Psoas muscle (tissue), 8 donors: Measurements from ENCODE around the gene PCSK2. TPM values are rescaled to one million over a fixed set of nuclear protein-coding genes. Genes with fewer than 3 reads are reported as not detected.

Source experiments
- ATAC-seq, 4 donors: fragments of 200-7000 bp; cut with Tn5 transposase; one replicate each; pipeline ENCODE4 v1.9.1; 2020; ENCODE audit warnings: moderate library complexity in 3 of 4, mild to moderate bottlenecking in 2 of 4
- DNase-seq, 2 donors: peaks; one replicate each; pipeline ENCODE4 v3.0.0-alpha.2; 2020
- H3K27ac ChIP-seq: fragments of 200-600 bp; one replicate; pipeline ENCODE4 v1.8.0; 2022
- H3K27me3 ChIP-seq, 3 donors: fragments of 200-600 bp in 1 of 3; one replicate each; pipeline versions ENCODE4 v1.6.1 to v1.8.0; 2013 to 2022; ENCODE audit warnings: low read length in 2 of 3, mild to moderate bottlenecking in 2 of 3, moderate library complexity in 1 of 3; ENCODE audit not compliant: insufficient read depth in 3 of 3
- H3K36me3 ChIP-seq, 2 donors: fragments of 200-600 bp in 1 of 2; one replicate each; pipeline versions ENCODE4 v1.6.1 to v1.8.0; 2013 to 2022; ENCODE audit warnings: low read depth in 1 of 2, mild to moderate bottlenecking in 1 of 2, moderate library complexity in 1 of 2; ENCODE audit not compliant: insufficient read depth in 1 of 2
- H3K4me1 ChIP-seq: fragments of 200-600 bp; one replicate; pipeline ENCODE4 v1.8.0; 2022
- H3K4me3 ChIP-seq: fragments of 200-600 bp; one replicate; pipeline ENCODE4 v1.8.0; 2022; ENCODE audit warnings: mild to moderate bottlenecking
- H3K9me3 ChIP-seq: fragments of 200-600 bp; one replicate; pipeline ENCODE4 v1.8.0; 2022
- CTCF ChIP-seq: fragments of 200-600 bp; IDR thresholded peaks from one replicate; pipeline ENCODE4 v1.8.0; 2022; ENCODE audit warnings: antibody characterized with exemption
- WGBS, 3 donors: extraction: QIAGEN DNeasy Blood & Tissue Kit; methylation state at CpG; one replicate each; pipeline versions ENCODE4 v1.1.6 to v1.1.7; 2013; 5-methylcytosine and 5-hydroxymethylcytosine counted together
- intact Hi-C, 2 donors: fragments of 100-400 bp; cut with DNase I; formaldehyde crosslinking; loops; one replicate each; pipeline versions ENCODE4 v1.11.0 to v1.14.2; 2022
- polyA plus RNA-seq, 3 donors: library from polyadenylated mRNA; stranded (reverse); fragments of 200-250 nt; gene quantifications; one replicate each; pipeline ENCODE4 v1.2.3, GENCODE V29; 2013
- total RNA-seq, 4 donors: library from RNA; stranded (reverse); fragmentation: NEBNext Ultra II Directional in 2 of 4; extraction: Animal tissue kit (Norgen Biotek cat#: 25700) in 2 of 4; gene quantifications; one replicate each; pipeline versions ENCODE4 v1.2.1 to v1.2.4, GENCODE V29; 2021 to 2023
- donor health status: healthy with polysubstance abuse.
- donor health status: DM: no; HTN: no; CAD: no; lungs with moderate emphysema.
- donor health status: Bipolar disorder and iron deficiency.
- donor health status: healthy.
- donor health status: DM: yes; HTN: yes; CAD: no.
- donor health status: DM: no; HTN: no; CAD: no.
- donor health status: DM: no; HTN: no; CAD: no.
- donor health status: DM: yes; HTN: yes; CAD: no.

The PCSK2 gene
- total and polyA plus RNA-seq, 7 donors: 0.01 to 0.26 (median 0.04) TPM; not detected in 3

- no peak for ATAC-seq
- no peak for TF ChIP-seq CTCF
- no peaks in the 10 kb centered on the region for H3K4me1 ChIP-seq
- intact Hi-C loops: no loop called here
- peak overlapping the region; percentile 16 for H3K4me3 ChIP-seq
- no peak overlapping the region for H3K27ac ChIP-seq
- no peaks in the 10 kb centered on the region for H3K36me3 ChIP-seq
- WGBS, 3 donors: 1 to 4% (median 2%) methylated on average over 17 of the region's 17 CpGs
- H3K27me3 ChIP-seq: peaks cover 7 to 55% (median 16%) of the 10 kb centered on the region in 3 donors
- H3K9me3 ChIP-seq: no peaks in the 10 kb centered on the region
- no peak for DNase-seq
Observed at GRCh38 chr20:17227219-17227575, 357 bp downstream of the PCSK2 start.

- no peak for TF ChIP-seq CTCF
- ATAC-seq (no peak), DNase-seq (no peak)
- WGBS, 3 donors: 4 to 5% (median 4%) methylated on average over 34 to 35 of the region's 35 CpGs
- Histone ChIP-seq H3K9me3 (no peaks in the 10 kb centered on the region), H3K4me3 (no peak overlapping the region), H3K27me3 (peaks cover 7 to 55% (median 16%) of the 10 kb centered on the region in 3 donors), H3K36me3 (no peaks in the 10 kb centered on the region), H3K4me1 (no peaks in the 10 kb centered on the region), H3K27ac (no peak overlapping the region)
- intact Hi-C loops: no loop called here
Observed at GRCh38 chr20:17227669-17228623, 1.1 kb downstream of the PCSK2 start.

GRCh38 chr20:17228624-17229061, 1.8 kb downstream of the PCSK2 start:
- no peaks in the 10 kb centered on the region for H3K4me1 ChIP-seq
- no peak for DNase-seq
- H3K27me3 ChIP-seq: peaks cover 5 to 55% (median 16%) of the 10 kb centered on the region in 3 donors
- no peak for ATAC-seq
- TF ChIP-seq CTCF: no peak
- H3K4me3 ChIP-seq: no peak overlapping the region
- intact Hi-C loops: no loop called here
- WGBS, 3 donors: 1 to 5% (median 2%) methylated on average over 25 of the region's 25 CpGs
- H3K9me3 ChIP-seq: no peaks in the 10 kb centered on the region
- H3K27ac ChIP-seq: no peak overlapping the region
- no peaks in the 10 kb centered on the region for H3K36me3 ChIP-seq

- Histone ChIP-seq H3K27ac (no peak overlapping the region), H3K4me3 (no peak overlapping the region), H3K4me1 (no peaks in the 10 kb centered on the region), H3K9me3 (no peaks in the 10 kb centered on the region), H3K36me3 (no peaks in the 10 kb centered on the region), H3K27me3 (peaks cover 4 to 54% (median 16%) of the 10 kb centered on the region in 3 donors)
- no peak for DNase-seq
- TF ChIP-seq CTCF: no peak
- ATAC-seq: no peak
- WGBS, 3 donors: 31 to 54% (median 37%) methylated on average over 1 of the region's 1 CpG
- intact Hi-C loops: no loop called here
Observed at GRCh38 chr20:17229256-17229655, 2.4 kb downstream of the PCSK2 start.
